HCT116 (cell line): ENCODE results near the gene PRKD2.
"Not testable (repeated sequence)": the region's sequence is repeated elsewhere in the genome, so short reads cannot be mapped to it uniquely, and the experiment has no call there.

Source experiments
- ATF3 ChIP-seq: IDR thresholded peaks from 2 replicates; pipeline ENCODE4 v1.6.1; 2012
- CEBPB ChIP-seq: IDR thresholded peaks from 2 replicates; pipeline ENCODE4 v1.6.1; 2012; ENCODE audit warnings: low read depth
- CTCF ChIP-seq, 3 experiments: fragments of 200-600 bp in 1 of 3; sonication (generic) in 1 of 3; IDR thresholded peaks in 2 of 3; conservative IDR thresholded peaks in 1 of 3; 2 replicates each; pipeline ENCODE4 v1.5.1; 2012 to 2017; ENCODE audit warnings: low read depth in 2 of 3, low read length in 2 of 3, antibody characterized with exemption in 1 of 3, borderline replicate concordance in 1 of 3, control low read depth in 1 of 3, mild to moderate bottlenecking in 1 of 3, mixed read lengths in 1 of 3, mixed run types in 1 of 3, moderate library complexity in 1 of 3; ENCODE audit not compliant: insufficient read depth in 1 of 3
- EGR1 ChIP-seq: IDR thresholded peaks from 2 replicates; pipeline ENCODE4 v1.6.1; 2012; ENCODE audit warnings: low read depth
- EZH2 ChIP-seq: fragments of 200-600 bp; sonication (generic); IDR thresholded peaks from 2 replicates; pipeline ENCODE4 v1.6.1; 2017; ENCODE audit warnings: antibody characterized with exemption, mixed run types
- EZH2phosphoT487 ChIP-seq: fragments of 200-600 bp; IDR thresholded peaks from 2 replicates; pipeline ENCODE4 v1.6.1; 2018; ENCODE audit warnings: antibody characterized with exemption, borderline replicate concordance
- MAX ChIP-seq: IDR thresholded peaks from 2 replicates; pipeline ENCODE4 v1.6.1; 2012
- POLR2A ChIP-seq: IDR thresholded peaks from 2 replicates; pipeline ENCODE4 v1.7.0; 2011; ENCODE audit warnings: borderline replicate concordance; ENCODE audit not compliant: insufficient read depth, insufficient read length; ENCODE audit errors: extremely low read depth
- POLR2AphosphoS5 ChIP-seq: IDR thresholded peaks from 2 replicates; pipeline ENCODE4 v1.6.1; 2011; ENCODE audit warnings: mild to moderate bottlenecking, low read depth, low read length, moderate library complexity
- RAD21 ChIP-seq: IDR thresholded peaks from 2 replicates; pipeline ENCODE4 v1.6.1; 2012; ENCODE audit warnings: low read depth, mild to moderate bottlenecking
- REST ChIP-seq: IDR thresholded peaks from 2 replicates; pipeline ENCODE4 v1.6.1; 2012; ENCODE audit warnings: low read depth
- SIN3A ChIP-seq: IDR thresholded peaks from 2 replicates; pipeline ENCODE4 v1.6.1; 2012; ENCODE audit warnings: low read depth
- TCF7L2 ChIP-seq: IDR thresholded peaks from 2 replicates; pipeline ENCODE4 v1.7.0; 2011; ENCODE audit warnings: borderline replicate concordance, inconsistent platforms; ENCODE audit not compliant: insufficient read depth, insufficient read length; ENCODE audit errors: extremely low read depth

GRCh38 chr19:46628970-46629369, 87.9 kb downstream of the PRKD2 start:
- not testable (repeated sequence) for TF ChIP-seq SIN3A; RAD21; CTCF (IDR thresholded peaks at IDR 0.05 in 2 of 3, conservative IDR thresholded peaks at IDR 0.05 in 1 of 3; ENCODE audit: borderline replicate concordance in 1 of 3, insufficient read depth in 1 of 3, low read depth in 2 of 3, low read length in 2 of 3); POLR2AphosphoS5; POLR2A; REST; CEBPB; EZH2; MAX; ATF3; EGR1; EZH2phosphoT487; TCF7L2
